ENCODE results near the gene FBXO2.
"Not testable (repeated sequence)": the region's sequence is repeated elsewhere in the genome, so short reads cannot be mapped to it uniquely, and the experiment has no call there.

FBXO2 gene

GRCh38 chr1:11643782-11644181 lies 10.4 kb downstream of the FBXO2 start:
- Histone ChIP-seq H3K9ac (ENCODE audit: low read depth, low read length) (no peak overlapping the region), H3K27ac (ENCODE audit: low read depth, low read length) (no peak overlapping the region), H3K9me3 (ENCODE audit: control insufficient read depth, insufficient read depth, low read length) (no peaks in the 10 kb centered on the region), H3K4me3 (ENCODE audit: low read depth, low read length) (no peak overlapping the region), H3K36me3 (ENCODE audit: control insufficient read depth, insufficient read depth, low read length) (0 out of 2 replicates have a peak, but pooled peaks cover 2% of the 10 kb centered on the region), H3K4me1 (ENCODE audit: control insufficient read depth, insufficient read depth, low read length) (peaks cover 4% of the 10 kb centered on the region; the same call in 1 of the 2 replicates), H3K27me3 (ENCODE audit: control insufficient read depth, insufficient read depth, low read length) (no peaks in the 10 kb centered on the region)

GRCh38 chr1:11642418-11643017 lies 11.7 kb downstream of the FBXO2 start:
- not testable (repeated sequence) for H3K4me1 ChIP-seq (ENCODE audit: control insufficient read depth, insufficient read depth, low read length); H3K4me3 ChIP-seq (ENCODE audit: low read depth, low read length); H3K27me3 ChIP-seq (ENCODE audit: control insufficient read depth, insufficient read depth, low read length); H3K27ac ChIP-seq (ENCODE audit: low read depth, low read length); H3K36me3 ChIP-seq (ENCODE audit: control insufficient read depth, insufficient read depth, low read length); H3K9me3 ChIP-seq (ENCODE audit: control insufficient read depth, insufficient read depth, low read length); H3K9ac ChIP-seq (ENCODE audit: low read depth, low read length)

GRCh38 chr1:11641776-11642305 lies 12.4 kb downstream of the FBXO2 start:
- Histone ChIP-seq H3K27me3 (ENCODE audit: control insufficient read depth, insufficient read depth, low read length) (no peaks in the 10 kb centered on the region), H3K4me3 (ENCODE audit: low read depth, low read length) (no peak overlapping the region), H3K9ac (ENCODE audit: low read depth, low read length) (no peak overlapping the region), H3K27ac (ENCODE audit: low read depth, low read length) (no peak overlapping the region), H3K36me3 (ENCODE audit: control insufficient read depth, insufficient read depth, low read length) (no peaks in the 10 kb centered on the region), H3K9me3 (ENCODE audit: control insufficient read depth, insufficient read depth, low read length) (no peaks in the 10 kb centered on the region), H3K4me1 (ENCODE audit: control insufficient read depth, insufficient read depth, low read length) (no peaks in the 10 kb centered on the region)

GRCh38 chr1:11640944-11641343 lies 13.3 kb downstream of the FBXO2 start:
- no peaks in the 10 kb centered on the region for H3K36me3 ChIP-seq (ENCODE audit: control insufficient read depth, insufficient read depth, low read length)
- H3K9ac ChIP-seq (ENCODE audit: low read depth, low read length), result no peak overlapping the region
- no peaks in the 10 kb centered on the region for H3K27me3 ChIP-seq (ENCODE audit: control insufficient read depth, insufficient read depth, low read length)
- H3K9me3 ChIP-seq (ENCODE audit: control insufficient read depth, insufficient read depth, low read length), result no peaks in the 10 kb centered on the region
- no peak overlapping the region for H3K4me3 ChIP-seq (ENCODE audit: low read depth, low read length)
- no peak overlapping the region for H3K27ac ChIP-seq (ENCODE audit: low read depth, low read length)
- H3K4me1 ChIP-seq (ENCODE audit: control insufficient read depth, insufficient read depth, low read length), result no peaks in the 10 kb centered on the region

- H3K9me3 ChIP-seq (ENCODE audit: control insufficient read depth, insufficient read depth, low read length), result no peaks in the 10 kb centered on the region
- H3K4me3 ChIP-seq (ENCODE audit: low read depth, low read length), result no peak overlapping the region
- no peak overlapping the region for H3K27ac ChIP-seq (ENCODE audit: low read depth, low read length)
- H3K4me1 ChIP-seq (ENCODE audit: control insufficient read depth, insufficient read depth, low read length), result no peaks in the 10 kb centered on the region
- no peaks in the 10 kb centered on the region for H3K27me3 ChIP-seq (ENCODE audit: control insufficient read depth, insufficient read depth, low read length)
- no peaks in the 10 kb centered on the region for H3K36me3 ChIP-seq (ENCODE audit: control insufficient read depth, insufficient read depth, low read length)
- H3K9ac ChIP-seq (ENCODE audit: low read depth, low read length), result no peak overlapping the region
Measured at GRCh38 chr1:11640101-11640500, 14.1 kb downstream of the FBXO2 start.

GRCh38 chr1:11639372-11639771 lies 14.9 kb downstream of the FBXO2 start:
- Histone ChIP-seq H3K27ac (ENCODE audit: low read depth, low read length) (no peak overlapping the region), H3K9me3 (ENCODE audit: control insufficient read depth, insufficient read depth, low read length) (no peaks in the 10 kb centered on the region), H3K9ac (ENCODE audit: low read depth, low read length) (no peak overlapping the region), H3K27me3 (ENCODE audit: control insufficient read depth, insufficient read depth, low read length) (no peaks in the 10 kb centered on the region), H3K36me3 (ENCODE audit: control insufficient read depth, insufficient read depth, low read length) (no peaks in the 10 kb centered on the region), H3K4me1 (ENCODE audit: control insufficient read depth, insufficient read depth, low read length) (no peaks in the 10 kb centered on the region), H3K4me3 (ENCODE audit: low read depth, low read length) (no peak overlapping the region)

- H3K9me3 ChIP-seq (ENCODE audit: control insufficient read depth, insufficient read depth, low read length), result no peaks in the 10 kb centered on the region
- no peak overlapping the region for H3K4me3 ChIP-seq (ENCODE audit: low read depth, low read length)
- H3K4me1 ChIP-seq (ENCODE audit: control insufficient read depth, insufficient read depth, low read length), result no peaks in the 10 kb centered on the region
- no peak overlapping the region for H3K9ac ChIP-seq (ENCODE audit: low read depth, low read length)
- no peak overlapping the region for H3K27ac ChIP-seq (ENCODE audit: low read depth, low read length)
- H3K36me3 ChIP-seq (ENCODE audit: control insufficient read depth, insufficient read depth, low read length), result no peaks in the 10 kb centered on the region
- H3K27me3 ChIP-seq (ENCODE audit: control insufficient read depth, insufficient read depth, low read length), result no peaks in the 10 kb centered on the region
Measured at GRCh38 chr1:11638121-11638520, 16.1 kb downstream of the FBXO2 start.

GRCh38 chr1:11634365-11635192 lies 19.6 kb downstream of the FBXO2 start:
- Histone ChIP-seq H3K9me3 (ENCODE audit: control insufficient read depth, insufficient read depth, low read length) (no peaks in the 10 kb centered on the region), H3K4me3 (ENCODE audit: low read depth, low read length) (no peak overlapping the region), H3K27ac (ENCODE audit: low read depth, low read length) (no peak overlapping the region), H3K36me3 (ENCODE audit: control insufficient read depth, insufficient read depth, low read length) (no peaks in the 10 kb centered on the region), H3K9ac (ENCODE audit: low read depth, low read length) (no peak overlapping the region), H3K4me1 (ENCODE audit: control insufficient read depth, insufficient read depth, low read length) (no peaks in the 10 kb centered on the region), H3K27me3 (ENCODE audit: control insufficient read depth, insufficient read depth, low read length) (no peaks in the 10 kb centered on the region)

GRCh38 chr1:11629184-11630016 lies 24.8 kb downstream of the FBXO2 start:
- no peaks in the 10 kb centered on the region for H3K4me1 ChIP-seq (ENCODE audit: control insufficient read depth, insufficient read depth, low read length)
- H3K27ac ChIP-seq (ENCODE audit: low read depth, low read length), result no peak overlapping the region
- H3K27me3 ChIP-seq (ENCODE audit: control insufficient read depth, insufficient read depth, low read length), result no peaks in the 10 kb centered on the region
- no peaks in the 10 kb centered on the region for H3K36me3 ChIP-seq (ENCODE audit: control insufficient read depth, insufficient read depth, low read length)
- no peak overlapping the region for H3K4me3 ChIP-seq (ENCODE audit: low read depth, low read length)
- no peak overlapping the region for H3K9ac ChIP-seq (ENCODE audit: low read depth, low read length)
- H3K9me3 ChIP-seq (ENCODE audit: control insufficient read depth, insufficient read depth, low read length), result no peaks in the 10 kb centered on the region

- no peak overlapping the region for H3K9ac ChIP-seq (ENCODE audit: low read depth, low read length)
- H3K27ac ChIP-seq (ENCODE audit: low read depth, low read length), result no peak overlapping the region
- H3K4me3 ChIP-seq (ENCODE audit: low read depth, low read length), result no peak overlapping the region
- H3K36me3 ChIP-seq (ENCODE audit: control insufficient read depth, insufficient read depth, low read length), result no peaks in the 10 kb centered on the region
- no peaks in the 10 kb centered on the region for H3K9me3 ChIP-seq (ENCODE audit: control insufficient read depth, insufficient read depth, low read length)
- H3K27me3 ChIP-seq (ENCODE audit: control insufficient read depth, insufficient read depth, low read length), result no peaks in the 10 kb centered on the region
- H3K4me1 ChIP-seq (ENCODE audit: control insufficient read depth, insufficient read depth, low read length), result no peaks in the 10 kb centered on the region
Measured at GRCh38 chr1:11628767-11629166, 25.5 kb downstream of the FBXO2 start.
